ENCODE measurements around the gene CTNNB1.

- TF ChIP-seq, protein P1, sequence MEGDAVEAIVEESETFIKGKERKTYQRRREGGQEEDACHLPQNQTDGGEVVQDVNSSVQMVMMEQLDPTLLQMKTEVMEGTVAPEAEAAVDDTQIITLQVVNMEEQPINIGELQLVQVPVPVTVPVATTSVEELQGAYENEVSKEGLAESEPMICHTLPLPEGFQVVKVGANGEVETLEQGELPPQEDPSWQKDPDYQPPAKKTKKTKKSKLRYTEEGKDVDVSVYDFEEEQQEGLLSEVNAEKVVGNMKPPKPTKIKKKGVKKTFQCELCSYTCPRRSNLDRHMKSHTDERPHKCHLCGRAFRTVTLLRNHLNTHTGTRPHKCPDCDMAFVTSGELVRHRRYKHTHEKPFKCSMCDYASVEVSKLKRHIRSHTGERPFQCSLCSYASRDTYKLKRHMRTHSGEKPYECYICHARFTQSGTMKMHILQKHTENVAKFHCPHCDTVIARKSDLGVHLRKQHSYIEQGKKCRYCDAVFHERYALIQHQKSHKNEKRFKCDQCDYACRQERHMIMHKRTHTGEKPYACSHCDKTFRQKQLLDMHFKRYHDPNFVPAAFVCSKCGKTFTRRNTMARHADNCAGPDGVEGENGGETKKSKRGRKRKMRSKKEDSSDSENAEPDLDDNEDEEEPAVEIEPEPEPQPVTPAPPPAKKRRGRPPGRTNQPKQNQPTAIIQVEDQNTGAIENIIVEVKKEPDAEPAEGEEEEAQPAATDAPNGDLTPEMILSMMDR (conservative IDR thresholded peaks at IDR 0.05; ENCODE audit: low read depth, low read length) = no peak
- TF ChIP-seq MXI1 (IDR thresholded peaks at IDR 0.05; ENCODE audit: borderline replicate concordance, low read depth, low read length) (no peak), RAD21 (IDR thresholded peaks at IDR 0.05; ENCODE audit: low read length) (no peak), POLR2A (IDR thresholded peaks at IDR 0.05; ENCODE audit: low read depth, low read length) (no peak), RCOR1 (IDR thresholded peaks at IDR 0.05; ENCODE audit: insufficient replicate concordance, low read length) (no peak), SMC3 (IDR thresholded peaks at IDR 0.05; ENCODE audit: low read depth, low read length) (no peak), CEBPB (IDR thresholded peaks at IDR 0.05; ENCODE audit: low read depth, low read length) (no peak), MAFK (IDR thresholded peaks at IDR 0.05; ENCODE audit: low read depth, low read length) (no peak)
Measured at GRCh38 chr3:41260063-41260450, 60.8 kb downstream of the CTNNB1 start.
